Activated CD4-positive, alpha-beta T cell treated with anti-CD3 and anti-CD28 coated beads, Interleukin-2, amount 50 U/mL, for 48 hours (primary cell): Measurements from ENCODE around the gene GIT2.

Experiments used
- DNase-seq, 2 experiments: peaks; one replicate each; pipeline ENCODE4 v3.0.0-alpha.2; 2020

Gene GIT2, protein sequence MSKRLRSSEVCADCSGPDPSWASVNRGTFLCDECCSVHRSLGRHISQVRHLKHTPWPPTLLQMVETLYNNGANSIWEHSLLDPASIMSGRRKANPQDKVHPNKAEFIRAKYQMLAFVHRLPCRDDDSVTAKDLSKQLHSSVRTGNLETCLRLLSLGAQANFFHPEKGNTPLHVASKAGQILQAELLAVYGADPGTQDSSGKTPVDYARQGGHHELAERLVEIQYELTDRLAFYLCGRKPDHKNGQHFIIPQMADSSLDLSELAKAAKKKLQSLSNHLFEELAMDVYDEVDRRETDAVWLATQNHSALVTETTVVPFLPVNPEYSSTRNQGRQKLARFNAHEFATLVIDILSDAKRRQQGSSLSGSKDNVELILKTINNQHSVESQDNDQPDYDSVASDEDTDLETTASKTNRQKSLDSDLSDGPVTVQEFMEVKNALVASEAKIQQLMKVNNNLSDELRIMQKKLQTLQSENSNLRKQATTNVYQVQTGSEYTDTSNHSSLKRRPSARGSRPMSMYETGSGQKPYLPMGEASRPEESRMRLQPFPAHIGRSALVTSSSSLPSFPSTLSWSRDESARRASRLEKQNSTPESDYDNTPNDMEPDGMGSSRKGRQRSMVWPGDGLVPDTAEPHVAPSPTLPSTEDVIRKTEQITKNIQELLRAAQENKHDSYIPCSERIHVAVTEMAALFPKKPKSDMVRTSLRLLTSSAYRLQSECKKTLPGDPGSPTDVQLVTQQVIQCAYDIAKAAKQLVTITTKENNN

DNA sequence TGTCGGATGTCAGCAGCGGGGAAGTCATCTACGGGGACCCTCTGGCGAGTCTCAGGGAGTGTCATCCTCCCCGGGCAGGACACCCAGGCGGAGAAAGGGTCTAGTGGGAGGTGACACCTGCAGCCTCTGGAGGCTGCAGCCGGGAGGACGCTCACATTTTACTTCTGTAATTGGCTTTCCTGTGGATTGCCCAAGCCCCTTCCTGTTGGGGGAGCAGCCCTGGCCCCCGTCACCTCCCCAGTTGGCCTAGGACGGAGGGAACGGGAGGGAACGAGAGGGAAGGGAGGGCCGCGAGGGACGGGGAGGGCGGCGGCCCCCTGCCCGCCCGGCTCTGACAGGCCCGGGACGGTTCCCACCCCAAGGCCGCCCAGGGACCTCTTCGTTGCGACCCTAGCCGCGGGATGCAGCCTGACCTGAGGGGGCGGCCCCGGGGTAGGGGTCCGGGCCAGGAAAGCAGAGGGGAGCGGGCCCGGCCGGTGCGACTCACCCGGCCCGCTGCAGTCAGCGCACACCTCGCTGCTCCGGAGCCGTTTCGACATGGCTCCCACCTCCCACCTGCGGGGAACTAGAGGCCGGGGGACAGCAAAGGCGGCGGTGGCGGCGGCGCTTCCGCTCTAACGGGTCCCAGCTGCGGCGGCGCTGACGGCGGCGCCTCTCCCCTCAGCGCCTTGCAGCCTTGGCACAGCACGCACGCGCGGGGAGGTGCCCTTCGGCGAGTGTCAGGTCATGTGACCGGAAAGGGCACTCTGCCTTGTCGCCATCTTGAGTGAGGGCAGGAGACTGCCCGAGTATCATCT lies at the start of gene GIT2:
TSS of gene GIT2 (minus strand) at position 683 of the 797 bp plus-strand sequence. CDS start at position 539, 144 bp downstream.
- peak; percentile 93 to 95 for DNase-seq

DNA sequence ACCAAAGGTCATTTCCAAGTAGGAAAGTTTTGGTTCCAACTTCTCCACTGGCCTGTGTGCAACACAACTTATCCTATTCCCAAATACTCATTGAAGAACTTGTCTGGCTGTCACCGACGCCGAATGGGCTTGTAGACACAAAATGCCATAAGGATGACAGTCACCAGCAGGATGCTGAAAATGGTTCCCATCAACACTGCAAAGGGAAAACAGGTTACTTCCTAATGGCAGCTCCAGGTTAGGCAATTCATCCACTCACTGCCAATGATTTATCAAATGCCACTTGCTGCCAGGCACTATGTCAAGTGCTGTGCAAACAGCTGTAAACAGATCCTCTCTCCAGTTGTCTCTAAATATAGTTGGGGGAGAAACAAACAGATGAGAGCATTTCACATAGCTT lies 46.1 kb upstream of the GIT2 start:
- no peak for DNase-seq

GRCh38 chr12:110039085-110039807 lies 43.1 kb upstream of the GIT2 start:
- DNase-seq = no peak

GRCh38 chr12:110038741-110039084 lies 42.5 kb upstream of the GIT2 start:
- DNase-seq = no peak

DNA sequence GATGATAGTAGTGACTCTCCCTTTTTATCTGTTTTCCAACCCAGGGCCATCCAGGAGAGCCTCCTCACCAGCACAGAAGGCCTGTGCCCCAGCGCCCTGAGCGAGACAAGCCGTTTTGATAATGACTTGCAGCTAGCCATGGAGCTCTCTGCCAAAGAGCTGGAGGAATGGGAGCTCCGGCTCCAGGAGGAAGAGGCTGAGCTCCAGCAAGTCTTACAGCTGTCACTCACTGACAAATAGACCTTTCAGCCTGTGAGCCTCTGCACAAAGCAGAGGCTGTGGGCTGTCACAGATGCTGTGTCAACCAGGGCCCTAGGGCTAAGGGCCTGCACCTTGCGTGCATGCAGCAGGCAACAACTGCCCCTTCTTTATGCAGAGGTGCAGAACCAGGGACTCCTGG lies 41.1 kb upstream of the GIT2 start:
- no peak for DNase-seq

GRCh38 chr12:110035534-110036104 lies 39.5 kb upstream of the GIT2 start:
- DNase-seq = no peak

DNA sequence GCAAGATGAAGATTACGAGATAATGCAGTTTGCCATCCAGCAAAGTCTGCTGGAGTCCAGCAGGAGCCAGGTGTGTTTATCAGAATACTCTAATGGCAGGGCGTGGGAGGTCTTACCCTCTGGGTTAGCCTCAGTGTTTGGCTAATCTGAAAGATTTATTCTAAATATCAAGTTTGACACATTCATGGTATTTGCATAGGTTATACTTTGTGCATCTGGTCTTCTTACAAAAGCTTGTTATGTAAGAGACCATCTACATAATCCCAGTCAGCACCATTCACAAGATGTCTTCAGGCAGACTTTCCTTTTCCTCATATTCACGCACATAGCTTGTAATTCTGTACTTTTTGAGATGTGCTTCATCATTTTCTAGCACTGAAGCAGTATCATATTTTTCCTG lies 37.7 kb upstream of the GIT2 start:
- DNase-seq = no peak

DNA sequence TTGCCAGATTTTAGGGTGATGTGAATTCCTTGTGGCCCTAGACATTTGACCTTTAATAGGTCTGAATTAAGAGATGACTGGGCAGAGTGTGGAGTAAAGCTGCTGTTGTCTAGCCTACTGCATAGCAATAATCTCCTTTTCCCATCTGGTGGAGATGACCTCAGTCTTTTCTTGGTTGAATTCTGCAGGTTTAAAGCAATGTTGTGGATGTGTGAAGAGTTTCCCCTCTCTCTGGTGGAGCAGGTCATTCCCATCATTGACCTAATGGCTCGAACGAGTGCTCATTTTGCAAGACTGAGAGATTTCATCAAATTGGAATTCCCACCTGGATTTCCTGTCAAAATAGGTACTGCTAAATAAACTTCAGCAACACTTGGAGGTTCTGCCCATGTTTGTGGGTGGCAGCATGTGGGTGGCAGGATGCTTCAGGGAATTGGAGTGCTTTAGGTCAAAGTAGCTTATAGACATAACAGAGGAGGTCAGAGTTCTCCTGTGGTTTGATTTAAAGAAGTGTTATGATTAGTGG lies 33.2 kb upstream of the GIT2 start:
- DNase-seq = no peak

GRCh38 chr12:110028323-110028722 lies 32.2 kb upstream of the GIT2 start:
- no peak for DNase-seq

- DNase-seq = no peak
Measured at GRCh38 chr12:110024051-110024450, 27.9 kb upstream of the GIT2 start.

DNA sequence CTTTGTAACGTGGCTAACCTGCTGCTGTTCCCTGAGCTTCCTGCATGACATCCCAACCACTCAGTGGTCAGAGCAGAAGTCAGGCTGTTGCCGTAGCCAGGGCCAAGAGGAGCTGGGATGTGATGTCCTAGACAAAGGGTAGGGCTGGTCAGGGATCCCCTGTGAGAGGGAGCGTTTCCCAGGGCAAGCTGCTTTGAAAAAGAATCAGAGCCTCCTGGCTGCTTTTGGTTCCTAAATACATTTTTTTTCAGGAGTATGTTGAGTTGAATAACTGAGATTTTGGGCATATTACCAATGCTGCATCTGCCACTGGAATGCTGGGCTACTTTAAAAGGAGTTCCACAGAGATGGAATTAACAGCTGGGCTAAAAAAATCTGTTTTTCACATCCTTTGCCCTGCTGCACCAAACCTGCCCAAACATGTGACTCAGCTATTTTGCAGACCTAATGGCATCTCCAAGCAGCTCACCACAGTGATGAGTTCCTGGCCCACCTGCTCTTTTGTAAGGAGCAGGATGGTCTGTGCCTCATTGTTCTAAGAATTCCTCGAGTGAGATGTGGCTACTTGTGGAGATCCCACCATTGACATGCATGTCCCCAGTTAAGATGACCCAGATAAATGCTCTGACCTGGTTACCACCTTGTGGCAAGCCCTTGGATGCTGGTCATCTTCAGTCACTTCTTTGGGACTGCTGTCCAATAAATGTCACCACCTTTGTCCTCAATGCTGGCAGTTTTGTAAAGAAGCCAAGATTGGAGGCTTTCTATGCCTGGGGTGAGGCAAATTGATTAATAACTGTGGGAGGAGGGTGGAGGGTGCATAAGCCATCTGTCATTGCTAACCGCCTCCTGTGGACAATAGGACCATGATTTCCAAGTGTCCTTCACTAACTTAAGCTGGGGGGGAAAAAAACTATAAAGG lies 27.2 kb upstream of the GIT2 start:
- DNase-seq = no peak

DNA sequence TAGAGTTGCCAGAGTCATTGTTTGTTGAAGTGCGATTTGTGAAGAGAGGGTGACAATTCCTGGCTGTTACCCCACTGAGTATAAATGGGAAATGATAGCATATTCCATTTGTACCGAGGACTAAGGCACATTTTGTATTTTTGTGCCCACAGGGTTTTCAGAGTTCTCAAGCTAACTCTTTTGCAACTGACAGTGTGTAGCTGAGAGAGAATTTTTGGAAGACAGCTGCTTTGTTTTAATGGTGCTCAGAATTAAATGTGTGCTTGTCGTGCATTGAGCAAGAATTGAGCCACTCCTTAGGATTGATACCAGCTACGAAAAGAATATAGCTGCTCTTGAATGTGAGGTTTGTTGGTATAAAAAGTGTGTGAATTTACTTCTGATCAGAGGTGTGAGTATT lies 24.8 kb upstream of the GIT2 start:
- no peak for DNase-seq

DNA sequence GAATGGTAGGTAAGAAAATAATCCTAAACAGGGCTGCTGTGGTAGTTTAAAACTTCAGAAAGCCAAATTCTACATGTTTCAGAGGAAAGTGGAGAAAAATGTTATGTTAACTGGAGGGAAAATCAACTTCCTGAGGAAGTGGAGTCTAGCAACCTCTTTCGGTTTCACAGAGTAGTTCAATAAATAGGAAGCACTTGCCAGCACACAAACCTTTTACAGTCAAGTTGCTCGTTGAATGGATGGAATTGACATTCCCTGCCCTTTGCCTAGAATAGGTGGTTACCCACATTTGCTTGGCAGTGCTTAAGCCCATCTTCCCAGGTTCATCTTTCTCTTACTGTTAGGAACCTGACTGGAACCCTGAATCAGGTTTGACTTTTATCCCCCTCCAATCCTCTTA lies 19.0 kb upstream of the GIT2 start:
- no peak for DNase-seq

GRCh38 chr12:110012659-110013058 lies 16.5 kb upstream of the GIT2 start:
- DNase-seq = no peak

DNA sequence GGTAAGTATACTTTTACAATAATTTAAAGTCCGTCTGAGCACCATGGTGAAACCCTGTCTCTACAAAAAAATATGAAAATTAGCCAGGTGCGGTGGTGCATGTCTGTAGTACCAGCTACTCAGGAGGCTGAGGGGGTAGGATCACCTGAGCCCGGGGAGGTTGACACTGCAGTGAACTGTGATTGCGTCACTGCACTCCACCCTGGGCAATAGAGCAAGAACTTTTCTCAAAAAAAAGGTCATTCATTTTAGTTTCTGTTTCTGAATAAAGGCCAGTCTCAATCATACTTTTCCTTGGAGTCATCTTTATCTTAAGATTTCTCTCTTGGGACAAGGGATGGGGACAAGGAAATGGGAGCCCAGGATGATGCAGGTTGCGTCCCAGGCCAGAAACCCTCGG lies 16.0 kb upstream of the GIT2 start:
- DNase-seq = no peak

DNA sequence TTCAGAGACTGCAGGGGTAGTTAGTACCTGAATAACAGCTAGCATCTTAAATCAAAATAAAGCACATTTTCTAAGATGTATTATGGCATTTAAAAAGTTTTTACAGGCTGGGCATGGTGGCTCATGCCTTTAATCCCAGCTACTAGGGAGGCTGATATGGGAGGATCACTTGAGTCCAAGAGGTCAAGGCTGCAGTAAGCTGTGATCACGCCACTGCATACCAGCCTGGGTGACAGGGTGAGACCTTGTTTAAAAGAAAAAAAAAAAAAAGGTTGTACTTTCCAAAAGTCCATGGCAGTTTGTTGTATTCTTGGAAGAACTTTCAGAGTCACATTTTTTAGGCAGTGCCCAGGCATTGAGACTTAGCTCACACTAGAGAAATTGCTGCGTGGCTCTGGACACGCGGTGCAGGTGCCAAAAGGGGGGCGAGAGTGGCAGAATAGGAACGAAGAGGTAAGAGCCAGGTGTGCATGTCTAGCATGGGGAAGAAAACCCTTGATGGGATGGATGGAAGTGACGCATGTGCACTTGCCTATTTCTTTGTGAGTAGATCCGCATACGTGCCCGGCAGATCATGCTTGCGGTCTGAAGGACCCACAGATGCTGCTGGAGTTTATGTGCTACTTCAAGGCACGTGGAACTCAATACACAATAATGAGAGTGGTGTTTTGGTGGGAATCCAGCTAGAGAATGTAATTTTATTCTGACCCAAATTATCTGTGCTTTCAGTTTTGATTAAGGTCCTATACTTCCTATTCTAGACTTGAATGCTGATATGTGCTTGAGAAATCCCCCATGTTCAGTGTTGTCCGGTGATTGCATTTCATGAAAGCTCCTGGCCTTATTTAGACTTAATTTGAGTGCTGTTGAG lies 14.9 kb upstream of the GIT2 start:
- peak in 1 of 2 experiments; percentile 29 for DNase-seq

DNA sequence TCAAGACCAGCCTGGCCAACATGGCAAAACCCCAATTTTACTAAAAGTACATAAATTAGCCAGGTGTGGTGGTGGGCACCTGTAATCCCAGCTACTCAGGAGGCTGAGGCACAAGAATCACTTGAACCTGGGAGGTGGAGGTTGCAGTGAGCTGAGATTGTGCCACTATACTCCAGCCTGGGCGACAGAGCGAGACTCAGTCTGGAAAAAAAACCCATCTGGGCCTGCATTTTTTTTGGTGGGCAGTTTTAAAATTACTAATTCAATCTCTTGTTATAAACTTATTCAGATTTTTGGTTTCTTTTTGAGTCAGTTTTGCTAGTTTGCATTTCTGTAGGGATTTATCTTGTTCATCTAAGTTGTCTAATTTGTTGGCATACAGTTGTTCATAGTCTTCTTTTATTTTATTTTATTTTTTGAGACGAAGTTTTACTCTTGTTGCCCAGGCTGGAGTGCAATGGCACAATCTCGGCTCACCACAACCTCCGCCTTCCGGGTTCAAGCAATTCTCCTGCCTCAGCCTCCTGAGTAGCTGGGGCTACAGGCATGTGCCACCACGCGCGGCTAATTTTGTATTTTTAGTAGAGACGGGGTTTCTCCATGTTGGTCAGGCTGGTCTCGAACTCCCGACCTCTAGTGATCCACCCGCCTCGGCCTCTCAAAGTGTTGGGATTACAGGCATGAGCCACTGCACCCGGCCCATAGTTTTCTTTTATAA lies 12.7 kb upstream of the GIT2 start:
- DNase-seq = peak; percentile 23 to 44

GRCh38 chr12:110007881-110008280 lies 11.7 kb upstream of the GIT2 start:
- no peak for DNase-seq

GRCh38 chr12:110006115-110006514 lies 9.9 kb upstream of the GIT2 start:
- no peak for DNase-seq
